HG03432 (cell line): Measurements from ENCODE around the gene OPRL1.

Source experiments
- ATAC-seq: cut with Tn5 transposase; IDR thresholded peaks from one replicate; pipeline ENCODE4 v1.9.1; 2021; ENCODE audit warnings: mild to moderate bottlenecking, moderate library complexity; ENCODE audit not compliant: unreplicated experiment

The OPRL1 gene

DNA sequence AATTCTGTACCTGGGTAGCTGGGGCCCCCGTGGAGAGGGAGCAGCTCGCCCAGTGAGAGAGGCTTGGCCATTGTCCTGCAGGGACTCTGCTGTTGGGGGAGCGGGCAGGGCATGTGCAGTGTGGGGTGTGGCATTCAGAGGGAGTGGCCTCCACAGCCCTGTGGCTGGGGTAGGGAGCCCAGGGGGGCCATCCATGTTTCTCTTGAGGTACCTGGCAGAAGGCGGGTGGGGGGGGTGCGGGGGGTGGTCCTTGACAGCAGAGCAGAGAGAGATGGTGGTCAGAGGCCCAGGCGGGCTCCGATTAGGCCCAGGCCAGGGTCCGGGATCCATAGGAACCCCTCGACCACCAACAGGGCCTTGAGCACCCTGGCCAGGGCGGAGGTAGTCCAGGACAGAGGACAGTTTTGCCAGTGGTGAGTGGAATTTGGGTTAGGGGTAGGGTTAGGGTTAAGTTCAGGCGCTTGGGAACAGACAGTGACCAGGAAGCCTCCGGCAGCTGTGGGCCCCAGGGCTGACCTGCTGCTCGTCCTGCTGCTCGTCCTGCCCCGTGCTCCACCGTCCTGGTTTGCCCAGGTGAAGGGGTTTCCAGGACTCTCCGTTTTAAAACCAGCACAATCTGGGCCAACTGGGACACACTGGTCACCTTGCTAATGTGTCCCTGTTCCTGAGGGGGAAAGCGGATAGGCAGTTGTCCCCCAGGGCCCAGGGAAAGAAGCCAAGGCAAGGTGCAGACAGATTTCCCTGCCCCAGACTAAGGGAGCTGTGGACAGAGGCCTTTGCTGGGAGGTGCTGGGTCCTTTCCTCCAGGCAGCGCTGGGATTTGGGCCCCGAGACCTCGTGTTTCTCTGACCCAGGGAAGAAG, 59.5 kb downstream of the OPRL1 start:
- no peak for ATAC-seq

DNA sequence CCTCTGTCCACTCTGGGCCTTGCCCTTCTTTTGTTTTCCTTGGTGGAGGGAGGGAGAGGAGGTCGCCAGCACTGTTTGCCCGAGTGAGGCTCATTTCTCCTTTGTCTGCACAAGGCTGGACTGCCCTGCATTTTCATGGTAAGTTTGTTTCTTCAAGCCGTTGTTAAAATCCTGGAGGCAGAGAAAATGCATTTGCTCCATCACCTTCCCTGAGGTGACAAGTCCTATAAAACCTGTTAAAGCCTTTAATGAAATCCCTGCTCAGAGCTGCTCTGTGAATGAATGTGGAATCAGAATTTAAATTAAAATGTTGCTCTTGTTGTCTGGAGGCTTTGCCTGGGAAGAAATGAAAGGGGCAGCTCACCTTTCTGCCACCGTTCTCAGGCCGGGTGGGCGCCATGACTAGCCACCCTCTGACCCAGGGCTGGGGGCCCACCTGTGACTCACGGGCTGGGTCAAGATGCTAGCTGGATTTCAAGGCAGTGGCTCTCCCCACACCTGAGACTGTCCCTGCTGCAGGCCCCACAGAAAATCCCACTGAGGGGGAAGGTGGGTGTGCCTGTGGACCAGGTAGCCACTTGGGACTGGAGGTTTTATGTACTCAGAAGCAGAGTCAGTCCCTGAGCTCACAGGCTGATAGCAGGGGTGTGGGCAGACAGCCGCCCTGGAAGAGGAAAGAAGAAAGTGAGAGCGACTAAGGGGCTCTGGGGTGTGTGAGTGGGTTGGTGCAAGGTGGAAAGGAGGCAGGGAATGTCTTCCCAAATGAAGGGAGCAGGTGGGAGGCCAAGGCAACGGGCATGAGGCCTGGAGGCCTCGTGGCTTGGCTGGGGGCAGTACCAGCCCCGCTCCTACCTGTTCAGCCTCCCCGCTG, 60.4 kb downstream of the OPRL1 start:
- no peak for ATAC-seq

DNA sequence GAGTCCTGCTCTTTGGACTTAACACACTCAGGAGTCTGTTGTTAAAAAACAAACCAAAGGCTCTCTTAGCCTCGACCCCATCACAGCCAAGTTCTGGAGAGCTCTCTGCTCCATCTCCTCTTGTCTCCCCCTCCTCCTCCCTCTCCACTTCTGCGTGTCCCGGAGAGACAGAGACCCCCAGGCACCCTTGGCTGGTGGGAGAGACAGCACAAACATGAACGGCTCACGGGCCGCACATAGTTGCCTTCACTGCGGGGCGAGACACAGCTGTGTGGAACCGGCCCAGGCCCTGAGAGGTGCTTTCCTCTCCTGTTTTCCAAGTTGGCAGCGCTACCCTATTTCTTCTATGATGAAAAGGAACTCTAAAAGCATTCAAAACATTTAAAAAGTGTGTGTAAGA, 61.1 kb downstream of the OPRL1 start:
- no peak for ATAC-seq

DNA sequence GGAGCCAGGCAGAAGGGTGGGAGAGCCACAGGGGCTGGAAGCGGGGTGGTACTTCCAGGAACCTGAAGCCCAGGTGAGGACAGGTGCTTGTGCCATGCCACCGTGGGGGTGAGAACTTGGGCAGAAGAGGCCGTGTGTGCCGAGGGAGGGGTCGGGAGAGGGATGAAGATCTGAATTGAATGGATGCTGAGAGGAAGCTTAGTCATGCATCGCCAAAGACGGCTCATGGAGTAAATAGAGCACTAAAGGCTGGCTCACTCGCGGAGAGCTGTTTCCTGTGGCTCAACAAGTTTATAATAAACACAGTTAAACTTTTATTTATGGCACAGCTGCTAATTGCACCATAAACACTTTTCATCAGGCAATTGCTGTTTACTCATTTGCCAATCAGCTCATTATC, 62.7 kb downstream of the OPRL1 start:
- no peak for ATAC-seq

DNA sequence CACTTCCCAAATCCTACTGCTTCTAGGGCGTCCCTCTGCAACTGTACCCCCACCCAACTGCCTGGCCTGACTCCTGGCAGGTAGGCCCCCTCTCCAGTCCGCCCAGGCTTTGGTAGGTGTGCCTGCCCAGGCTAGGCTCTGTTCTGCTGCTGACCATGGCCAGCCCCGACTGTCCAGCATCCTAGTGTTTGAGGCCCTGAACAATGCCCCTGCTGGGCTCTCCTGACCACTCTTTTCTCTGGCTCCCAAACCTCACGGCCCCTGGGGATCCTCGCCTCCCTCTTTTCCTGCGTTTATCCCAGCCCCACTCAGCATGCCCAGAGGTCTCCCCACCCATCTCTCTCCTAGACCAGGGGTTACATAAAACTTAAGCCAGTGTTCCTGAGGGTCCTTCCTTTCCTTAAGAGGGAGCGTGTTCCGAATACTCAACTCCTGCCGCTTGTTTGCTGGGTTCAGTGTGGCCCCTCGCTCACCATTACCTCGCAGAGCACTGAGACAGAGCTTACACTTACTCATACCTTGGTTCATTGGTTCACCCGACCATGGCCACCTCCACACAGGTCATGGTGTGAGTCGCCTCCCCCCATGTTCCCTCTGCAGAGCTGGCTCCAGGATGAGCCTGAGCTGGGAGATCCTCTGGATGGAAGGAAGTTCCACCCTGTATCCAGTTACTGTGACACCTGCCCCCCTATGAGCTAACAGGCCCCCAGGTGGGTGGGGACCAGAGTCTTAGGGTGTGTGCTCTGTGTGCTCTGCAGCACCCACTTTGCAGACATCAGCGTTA, 63.3 kb downstream of the OPRL1 start:
- ATAC-seq, result no peak

DNA sequence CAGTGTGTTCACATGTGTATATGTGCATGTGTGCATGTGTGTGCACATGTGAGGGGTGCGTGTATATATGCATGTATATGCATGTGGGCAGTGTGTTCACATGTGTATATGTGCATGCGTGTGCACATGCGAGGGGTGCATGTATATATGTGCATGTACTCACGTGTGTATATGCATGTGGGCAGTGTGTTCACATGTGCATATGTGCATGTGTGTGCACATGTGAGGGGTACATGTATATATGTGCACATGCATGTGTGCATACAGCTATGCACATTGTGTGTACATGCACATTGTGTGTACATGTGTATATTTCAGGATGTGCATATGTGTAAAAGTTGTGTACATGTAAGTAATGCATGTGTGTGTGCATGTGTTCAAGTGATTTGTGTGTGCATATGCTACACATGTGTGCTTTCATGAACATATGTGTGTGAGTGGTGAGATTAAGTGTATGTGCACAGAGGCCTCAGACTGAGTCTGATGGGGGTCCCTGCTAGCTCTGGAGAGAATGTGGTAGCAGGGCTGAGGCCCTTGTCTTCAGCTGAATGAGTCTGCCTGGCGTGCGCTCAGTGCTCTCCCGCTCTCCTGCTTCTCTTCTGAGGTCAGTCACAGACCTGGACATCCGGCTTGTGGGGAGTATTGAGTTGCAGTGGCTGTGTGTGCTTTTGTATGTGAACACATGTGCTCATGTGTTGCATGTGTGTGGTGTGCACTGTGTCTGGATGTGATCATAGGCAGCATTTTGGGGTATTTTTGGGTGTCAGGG, 64.4 kb downstream of the OPRL1 start:
- no peak for ATAC-seq

DNA sequence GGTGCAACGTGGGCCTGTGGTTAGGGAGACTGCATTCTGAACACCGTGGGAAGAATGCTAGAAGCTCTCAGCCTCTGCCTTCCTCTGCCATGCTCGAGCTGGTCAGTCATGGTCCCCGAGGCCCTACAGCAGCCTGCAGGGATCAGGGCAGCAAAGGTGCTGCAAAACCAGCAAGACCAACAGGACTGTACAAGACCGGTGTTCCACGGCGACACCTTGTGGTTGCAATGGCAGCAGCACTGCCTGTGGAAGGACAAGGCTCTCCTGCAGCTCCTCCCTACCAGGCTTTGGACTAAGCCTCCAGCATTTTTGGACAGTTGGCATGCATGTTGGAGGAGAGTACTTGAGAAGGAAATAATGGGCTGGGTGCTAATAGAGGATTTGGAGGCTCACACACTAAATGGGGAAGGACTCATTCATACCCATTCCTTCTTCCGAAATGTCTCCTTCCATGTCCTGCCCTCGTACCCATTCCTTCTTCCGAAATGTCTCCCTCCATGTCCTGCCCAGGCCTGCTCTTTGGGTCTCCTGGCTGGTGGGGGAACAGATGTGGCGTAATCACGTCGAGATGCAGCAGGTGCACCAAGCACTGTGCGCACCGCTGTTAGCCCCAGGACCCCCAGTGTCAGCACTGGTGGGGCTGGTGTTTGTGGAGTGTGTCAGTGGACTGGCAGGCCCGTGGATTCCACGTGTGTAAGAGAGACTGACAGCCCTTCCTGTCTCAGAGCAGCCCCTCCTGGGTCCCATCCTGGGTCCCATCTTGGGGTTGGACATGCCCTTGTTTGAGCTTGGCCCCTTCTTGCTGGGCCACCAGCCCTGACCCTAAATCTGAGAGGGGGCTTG, 65.8 kb downstream of the OPRL1 start:
- no peak for ATAC-seq

DNA sequence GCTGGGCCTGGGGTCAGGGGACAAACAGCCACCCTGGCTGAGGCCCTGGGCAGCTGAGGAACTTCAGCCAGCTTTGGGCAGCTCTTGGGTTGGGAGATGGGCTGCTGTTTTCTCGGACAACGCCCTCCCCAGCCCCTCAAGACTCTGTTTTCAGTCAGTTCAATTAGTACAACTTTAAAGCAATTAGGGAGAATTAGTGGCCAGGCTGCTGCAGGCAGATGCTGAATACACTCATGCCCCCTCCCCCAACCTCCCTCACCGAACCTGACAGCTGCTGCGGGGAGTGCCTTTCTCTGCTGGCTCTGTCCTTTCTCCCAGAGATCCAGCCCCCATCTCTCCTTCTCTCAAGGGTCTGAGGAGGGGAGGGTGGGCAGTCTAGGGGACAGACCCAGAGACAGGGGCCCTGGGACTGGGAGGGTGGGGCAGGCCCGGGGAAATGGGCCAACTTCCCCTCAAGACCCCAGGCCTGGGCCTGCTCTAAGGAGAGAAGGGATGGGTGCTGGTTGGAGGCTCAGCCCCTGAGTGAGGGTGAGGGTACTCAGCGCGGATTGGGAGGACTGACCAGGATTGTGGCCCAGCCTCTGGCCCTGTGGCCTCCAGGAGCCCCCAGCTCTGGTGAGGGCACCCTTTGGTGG, 66.5 kb downstream of the OPRL1 start:
- no peak for ATAC-seq

DNA sequence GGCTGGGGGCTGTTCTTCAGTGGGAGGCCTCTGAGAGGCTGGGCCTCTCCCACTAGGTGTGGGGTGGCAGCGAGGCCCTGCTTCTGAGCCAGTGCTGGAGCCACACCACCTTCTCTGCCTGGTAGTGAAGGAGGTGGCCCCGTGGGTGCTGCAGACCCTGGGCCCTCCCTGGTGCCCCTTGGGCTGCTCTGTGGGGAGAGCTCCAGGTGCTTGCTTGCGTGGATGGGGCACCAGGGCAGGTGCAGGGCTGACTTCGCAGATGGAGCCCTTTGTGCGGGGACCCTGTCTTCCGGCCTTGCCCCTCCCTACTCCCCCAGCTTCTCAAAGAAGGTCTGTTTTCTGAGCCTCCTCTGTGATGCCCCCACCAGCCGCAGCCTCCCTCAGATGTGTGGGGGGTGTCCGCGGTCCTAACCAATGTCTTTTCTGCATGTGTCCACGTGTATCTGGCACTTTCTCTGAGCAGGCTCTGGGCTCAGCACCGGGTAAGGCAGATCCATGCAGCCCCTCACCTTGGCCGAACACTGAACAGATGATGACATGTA, 67.1 kb downstream of the OPRL1 start:
- ATAC-seq, result no peak

DNA sequence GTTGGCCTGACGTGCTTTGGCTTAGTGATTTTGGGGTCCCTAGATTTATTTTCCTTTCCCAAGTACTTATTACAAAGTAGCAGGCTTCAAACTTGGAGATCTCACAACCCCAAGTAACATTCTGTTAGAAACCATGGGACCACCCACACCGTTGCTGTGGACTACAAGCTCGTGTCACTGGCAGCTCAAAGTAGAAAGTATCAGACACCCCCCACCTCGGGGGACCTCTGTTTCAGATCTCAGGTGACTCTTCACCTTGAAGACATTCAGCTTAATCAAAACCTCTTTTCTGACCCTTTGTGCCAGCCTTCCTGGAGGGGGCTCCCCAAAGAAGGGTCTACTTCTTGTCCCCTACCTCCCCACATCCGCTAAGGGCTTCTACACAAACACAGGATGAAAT, 68.7 kb downstream of the OPRL1 start:
- no peak for ATAC-seq

DNA sequence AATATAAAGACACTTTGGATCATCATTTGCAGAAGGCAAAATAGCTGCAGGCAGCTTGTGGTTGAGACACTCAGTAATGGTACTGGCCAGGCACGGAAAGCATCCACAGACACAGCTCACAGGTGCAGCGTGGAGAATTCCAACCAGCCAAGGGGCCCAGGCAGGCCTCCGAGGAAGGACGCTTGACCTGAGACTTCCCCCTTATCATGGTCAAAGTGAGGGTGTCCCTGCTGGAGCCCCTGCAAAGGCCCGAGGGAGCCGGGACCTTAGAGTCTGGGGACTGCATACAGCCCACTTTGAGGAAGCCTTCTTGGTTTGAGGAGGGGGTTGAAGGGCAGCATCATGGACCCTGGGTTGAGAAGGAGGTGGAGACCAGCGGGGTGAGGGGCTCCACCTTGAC, 69.3 kb downstream of the OPRL1 start:
- ATAC-seq, result no peak

DNA sequence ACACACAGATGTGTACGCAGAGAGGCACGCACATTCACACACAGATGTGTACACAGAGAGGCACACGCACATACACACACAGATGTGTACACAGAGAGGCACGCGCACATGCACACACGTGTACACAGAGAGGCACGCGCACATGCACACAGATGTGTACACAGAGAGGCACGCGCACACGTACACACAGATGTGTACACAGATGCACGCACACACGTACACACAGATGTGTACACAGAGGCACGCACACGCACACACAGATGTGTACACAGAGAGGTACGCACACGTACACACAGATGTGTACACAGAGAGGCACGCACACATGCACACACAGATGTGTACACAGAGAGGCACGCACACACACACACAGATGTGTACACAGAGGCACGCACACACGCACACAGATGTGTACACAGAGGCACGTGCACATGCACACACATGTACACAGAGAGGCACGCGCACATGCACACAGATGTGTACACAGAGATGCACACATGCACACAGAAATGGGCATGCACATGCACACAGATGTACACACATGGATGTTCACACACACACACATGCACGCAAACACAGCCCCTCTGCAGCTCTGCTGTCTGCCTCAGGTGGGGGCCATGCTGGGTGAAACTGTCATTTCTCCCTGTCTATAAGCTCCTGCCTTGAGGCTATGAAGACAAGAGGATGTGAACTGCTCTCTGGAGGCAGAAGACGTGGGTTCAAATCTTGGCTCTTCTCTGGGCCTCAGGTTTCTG, 70.1 kb downstream of the OPRL1 start:
- no peak for ATAC-seq
